Measurements from ENCODE around the gene TTC32. TPM values are rescaled to one million over a fixed set of nuclear protein-coding genes. Genes with fewer than 3 reads are reported as not detected.
A peak's percentile ranks its signal among the peaks of the same experiment; 100 is the strongest.

Gene TTC32
- total and polyA plus RNA-seq, 7 donors, result 3.7 to 22.1 (median 6.8) TPM

DNA sequence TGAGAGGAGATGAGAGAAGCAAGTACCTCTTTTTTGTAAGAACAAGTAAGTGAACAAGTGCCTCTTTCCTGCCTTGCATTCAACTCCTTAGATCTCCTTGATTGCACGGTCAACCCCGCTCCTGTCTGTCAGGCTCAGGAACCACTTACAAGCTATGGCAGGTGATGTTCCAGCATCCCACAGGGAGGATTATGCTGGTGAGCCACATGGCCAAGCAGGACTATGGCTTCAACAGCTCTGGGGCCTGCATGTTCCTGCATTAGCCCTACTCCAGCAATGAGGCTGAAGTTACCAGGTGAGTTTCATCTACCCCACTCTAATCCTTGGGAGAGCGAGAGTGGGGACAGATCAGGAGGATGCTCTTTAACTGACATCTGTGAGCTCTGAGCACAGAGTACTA, 29.5 kb downstream of the TTC32 start:
- Histone ChIP-seq H3K9me3 (no peaks in the 10 kb centered on the region), H3K27me3 (ENCODE audit: insufficient read depth in 3 of 3, low read length in 2 of 3) (no peaks in the 10 kb centered on the region), H3K4me3 (no peak overlapping the region), H3K36me3 (ENCODE audit: insufficient read depth in 1 of 2, low read depth in 1 of 2) (no peaks in the 10 kb centered on the region), H3K27ac (no peak overlapping the region), H3K4me1 (no peaks in the 10 kb centered on the region)
- intact Hi-C loops (cut with DNase I), result no loop called here
- WGBS, 3 donors, result 75 to 83% (median 80%) methylated on average over 3 of the region's 3 CpGs
- ATAC-seq, result no peak
- no peak for DNase-seq
- TF ChIP-seq, protein P1, sequence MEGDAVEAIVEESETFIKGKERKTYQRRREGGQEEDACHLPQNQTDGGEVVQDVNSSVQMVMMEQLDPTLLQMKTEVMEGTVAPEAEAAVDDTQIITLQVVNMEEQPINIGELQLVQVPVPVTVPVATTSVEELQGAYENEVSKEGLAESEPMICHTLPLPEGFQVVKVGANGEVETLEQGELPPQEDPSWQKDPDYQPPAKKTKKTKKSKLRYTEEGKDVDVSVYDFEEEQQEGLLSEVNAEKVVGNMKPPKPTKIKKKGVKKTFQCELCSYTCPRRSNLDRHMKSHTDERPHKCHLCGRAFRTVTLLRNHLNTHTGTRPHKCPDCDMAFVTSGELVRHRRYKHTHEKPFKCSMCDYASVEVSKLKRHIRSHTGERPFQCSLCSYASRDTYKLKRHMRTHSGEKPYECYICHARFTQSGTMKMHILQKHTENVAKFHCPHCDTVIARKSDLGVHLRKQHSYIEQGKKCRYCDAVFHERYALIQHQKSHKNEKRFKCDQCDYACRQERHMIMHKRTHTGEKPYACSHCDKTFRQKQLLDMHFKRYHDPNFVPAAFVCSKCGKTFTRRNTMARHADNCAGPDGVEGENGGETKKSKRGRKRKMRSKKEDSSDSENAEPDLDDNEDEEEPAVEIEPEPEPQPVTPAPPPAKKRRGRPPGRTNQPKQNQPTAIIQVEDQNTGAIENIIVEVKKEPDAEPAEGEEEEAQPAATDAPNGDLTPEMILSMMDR (IDR thresholded peaks at IDR 0.05), result no peak

DNA sequence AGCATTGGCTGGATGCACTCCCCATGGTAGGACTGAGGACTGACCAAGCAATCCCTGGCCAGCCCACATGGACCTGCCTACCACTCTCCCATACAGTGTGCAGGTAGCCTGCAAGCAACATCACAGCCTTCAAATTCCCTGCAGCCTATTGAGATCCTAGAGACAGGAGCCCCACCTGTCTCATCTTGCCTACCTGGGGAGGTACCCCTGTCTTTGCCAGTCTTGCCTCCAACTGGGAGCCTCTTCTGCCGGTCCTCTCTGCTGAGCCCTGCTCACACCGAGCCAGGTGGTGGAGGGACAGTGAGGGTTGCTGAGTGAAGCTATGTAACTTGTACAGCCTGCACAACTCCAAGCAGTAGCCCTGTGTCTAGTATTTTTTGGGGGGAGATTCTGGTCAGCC, 29.9 kb downstream of the TTC32 start:
- ATAC-seq (no peak), DNase-seq (no peak)
- Histone ChIP-seq H3K4me3 (no peak overlapping the region), H3K36me3 (ENCODE audit: insufficient read depth in 1 of 2, low read depth in 1 of 2) (no peaks in the 10 kb centered on the region), H3K27me3 (ENCODE audit: insufficient read depth in 3 of 3, low read length in 2 of 3) (no peaks in the 10 kb centered on the region), H3K4me1 (no peaks in the 10 kb centered on the region), H3K9me3 (no peaks in the 10 kb centered on the region), H3K27ac (no peak overlapping the region)
- 91 to 96% (median 95%) methylated on average over 2 of the region's 2 CpGs for WGBS, 3 donors
- TF ChIP-seq, protein P1 (IDR thresholded peaks at IDR 0.05), result no peak
- intact Hi-C loops (cut with DNase I), result loop anchor here in 1 of 2 donors (1.0 kb wide), 1 partner anchor 8 kb away; no protein-coding TSS in a partner anchor

DNA sequence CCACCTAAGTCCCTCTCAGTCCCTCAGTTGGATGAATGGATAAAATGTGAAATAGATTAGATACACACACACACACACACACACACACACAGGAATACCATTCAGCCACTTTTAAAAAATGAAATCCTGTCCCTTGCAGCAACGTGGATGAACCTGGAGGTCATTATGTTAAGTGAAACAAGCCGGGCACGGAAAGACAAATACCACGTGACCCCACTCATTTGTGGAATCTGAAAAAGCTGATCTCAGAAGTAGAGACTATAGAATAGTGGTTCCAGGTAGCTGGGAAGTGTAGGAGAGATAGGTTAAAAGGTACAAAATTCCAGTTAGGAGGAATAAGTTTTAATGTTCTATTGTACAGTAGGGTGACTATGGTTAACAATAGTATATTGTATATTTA, 31.0 kb downstream of the TTC32 start:
- Histone ChIP-seq H3K4me3 (no peak overlapping the region), H3K4me1 (no peaks in the 10 kb centered on the region), H3K27ac (no peak overlapping the region), H3K27me3 (ENCODE audit: insufficient read depth in 3 of 3, low read length in 2 of 3) (no peaks in the 10 kb centered on the region), H3K36me3 (ENCODE audit: insufficient read depth in 1 of 2, low read depth in 1 of 2) (no peaks in the 10 kb centered on the region), H3K9me3 (no peaks in the 10 kb centered on the region)
- ATAC-seq (no peak), DNase-seq (no peak)
- TF ChIP-seq, protein P1 (IDR thresholded peaks at IDR 0.05), result no peak
- intact Hi-C loops (cut with DNase I), result loop anchor here in 1 of 2 donors (1.0 kb wide), 1 partner anchor 10 kb away; no protein-coding TSS in a partner anchor
- WGBS, 3 donors, result 78 to 85% (median 78%) methylated on average over 4 of the region's 4 CpGs

DNA sequence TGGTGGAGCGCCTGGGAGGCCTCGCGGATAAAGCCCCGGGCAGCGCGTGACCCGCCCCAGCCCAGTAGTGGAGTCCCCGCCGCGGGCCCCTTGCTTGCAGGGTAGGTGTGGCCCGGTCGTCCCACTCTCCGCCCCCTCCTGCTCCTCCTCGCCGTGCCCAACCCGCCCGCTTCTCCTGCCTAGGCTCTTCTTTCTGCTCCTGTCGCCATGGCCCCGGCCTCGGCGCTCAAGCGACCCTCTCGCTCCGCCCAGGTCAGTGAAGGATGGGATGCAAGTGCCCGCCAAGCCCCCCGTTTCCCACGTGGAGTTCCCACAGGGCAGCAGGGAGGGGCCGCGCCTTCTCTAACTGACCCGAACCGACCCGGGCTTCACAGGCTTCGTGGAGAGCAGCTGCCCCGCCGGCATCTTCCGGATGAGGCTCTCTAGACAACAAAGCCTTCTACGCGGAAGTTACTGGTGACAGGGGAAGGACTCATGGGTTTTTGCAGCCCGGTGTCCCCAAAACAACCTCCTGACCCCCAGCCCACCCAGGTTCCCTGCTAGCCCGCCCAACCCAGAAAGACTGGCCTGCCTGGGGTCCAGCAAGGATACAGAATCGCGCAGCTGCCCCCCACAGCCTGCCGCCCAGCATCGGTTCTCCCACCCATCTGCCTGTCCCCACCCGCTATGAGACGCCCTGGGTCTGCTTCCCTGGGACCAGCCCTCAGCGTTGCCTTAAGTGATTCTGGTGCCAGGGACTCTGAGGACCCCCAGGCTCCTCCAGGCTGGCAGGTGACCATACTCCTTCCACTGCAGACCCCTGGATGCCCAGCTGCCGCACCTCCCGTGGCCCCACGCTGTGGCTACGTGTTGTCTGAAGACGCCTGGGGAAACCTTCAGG, 32.8 kb downstream of the TTC32 start:
- DNase-seq (peak; percentile 45 to 66), ATAC-seq (peak; percentile 27 to 74 (median 50))
- intact Hi-C loops (cut with DNase I), result loop anchor here in 1 of 2 donors (10.0 kb wide), 1 partner anchor 1484 kb away; no protein-coding TSS in a partner anchor
- H3K4me3 ChIP-seq, result peak overlapping the region; percentile 58
- no peaks in the 10 kb centered on the region for H3K27me3 ChIP-seq (ENCODE audit: insufficient read depth in 3 of 3, low read length in 2 of 3)
- H3K36me3 ChIP-seq (ENCODE audit: insufficient read depth in 1 of 2, low read depth in 1 of 2), result no peaks in the 10 kb centered on the region
- no peaks in the 10 kb centered on the region for H3K4me1 ChIP-seq
- TF ChIP-seq, protein P1 (IDR thresholded peaks at IDR 0.05), result no peak
- H3K9me3 ChIP-seq, result no peaks in the 10 kb centered on the region
- no peak overlapping the region for H3K27ac ChIP-seq
- 17 to 22% (median 21%) methylated on average over 49 to 52 of the region's 52 CpGs for WGBS, 3 donors

Measured in psoas muscle (tissue), 8 donors.